ENCODE measurements around the gene GFOD1.

GRCh38 chr6:13484138-13484708 is 3.2 kb downstream of the GFOD1 start:
- TF ChIP-seq CTCF (IDR thresholded peaks at IDR 0.05) (no peak), MAX (IDR thresholded peaks at IDR 0.05) (no peak), KDM5A (IDR thresholded peaks at IDR 0.05) (no peak), POLR2A (IDR thresholded peaks at IDR 0.05; ENCODE audit: low read length) (no peak), JUN (IDR thresholded peaks at IDR 0.05) (no peak), NFE2L2 (conservative IDR thresholded peaks at IDR 0.05; ENCODE audit: low read length) (no peak), REST (IDR thresholded peaks at IDR 0.05) (no peak), KDM1A (IDR thresholded peaks at IDR 0.05; ENCODE audit: low read depth) (no peak), FOXS1 (CRISPR knock-in tag; IDR thresholded peaks at IDR 0.05) (no peak)

All from A549 (cell line).